DOHH2 (cell line): ENCODE data around the gene FAT2.

Experiments
- CTCF ChIP-seq: fragments of 200-600 bp; sonication (generic); IDR thresholded peaks from one replicate; pipeline ENCODE4 v1.5.1; 2014; ENCODE audit warnings: antibody characterized with exemption, mild to moderate bottlenecking, low read depth, low read length; ENCODE audit not compliant: poor library complexity, severe bottlenecking
- EZH2phosphoT487 ChIP-seq: fragments of 200-600 bp; sonication (generic); IDR thresholded peaks from 2 replicates; pipeline ENCODE4 v1.6.1; 2017; ENCODE audit warnings: borderline replicate concordance, mild to moderate bottlenecking, antibody characterized with exemption, low read length, moderate library complexity, mixed read lengths

- TF ChIP-seq CTCF: no peak
- TF ChIP-seq EZH2phosphoT487: no peak
Observed at GRCh38 chr5:151550146-151550545, 41.0 kb downstream of the FAT2 start.
